GM06990 (cell line): ENCODE results near the gene DGKB.
"Not testable (repeated sequence)": the region's sequence is repeated elsewhere in the genome, so short reads cannot be mapped to it uniquely, and the experiment has no call there.

Experiments used
- DNase-seq: peaks from one replicate; pipeline ENCODE4 v3.0.0-alpha.2; 2011; ENCODE audit not compliant: insufficient read length; ENCODE audit errors: extremely low read depth
- H3K27me3 ChIP-seq: replicated peaks from 2 replicates; pipeline ENCODE4 v1.6.0; 2011; ENCODE audit warnings: low read length; ENCODE audit not compliant: control insufficient read depth, insufficient read depth
- H3K36me3 ChIP-seq: 2 replicates; pipeline ENCODE4 v1.5.1; 2011; ENCODE audit warnings: low read length; ENCODE audit not compliant: control insufficient read depth, insufficient read depth
- H3K4me3 ChIP-seq: replicated peaks from 2 replicates; pipeline ENCODE4 v1.5.1; 2011; ENCODE audit warnings: low read depth, mild to moderate bottlenecking, control low read depth, low read length
- TF ChIP-seq, protein P1 (sequence below): IDR thresholded peaks from 2 replicates; pipeline ENCODE4 v1.5.1; 2011; ENCODE audit warnings: low read length, control low read depth, mild to moderate bottlenecking, inconsistent platforms; ENCODE audit not compliant: insufficient read depth, poor library complexity, severe bottlenecking

The DGKB gene

DNA sequence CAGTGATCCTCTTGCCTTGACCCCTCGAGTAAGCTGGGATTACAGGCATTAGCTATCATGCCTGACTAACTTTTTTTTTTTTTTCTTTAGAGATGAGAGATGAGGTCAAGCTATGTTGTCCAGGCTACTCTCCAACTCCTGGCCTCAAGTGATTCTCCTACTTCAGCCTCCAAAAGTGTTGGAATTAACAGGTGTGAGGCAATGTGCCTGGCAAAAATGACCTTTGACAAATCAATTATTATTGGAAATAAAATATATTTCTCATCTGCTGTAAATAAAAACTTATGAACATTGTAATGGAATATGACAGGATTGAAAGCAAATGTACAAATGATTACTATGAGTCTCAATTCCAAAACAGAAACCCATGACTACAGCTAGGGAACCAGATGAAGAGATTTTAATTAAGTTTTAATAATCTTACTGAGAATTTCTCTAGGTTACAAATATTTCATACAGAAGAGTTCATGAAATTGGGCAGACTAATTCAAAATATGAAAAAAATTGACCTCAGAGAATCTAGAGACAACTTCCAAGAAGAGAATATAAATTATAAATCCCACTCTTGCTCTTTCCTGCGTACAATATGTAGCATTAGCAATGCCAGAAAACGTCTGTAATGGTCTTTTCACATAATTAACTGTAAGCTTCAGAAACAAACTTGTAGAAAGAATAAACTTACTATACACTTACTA is 414.7 kb downstream of the DGKB start:
- TF ChIP-seq, protein P1, sequence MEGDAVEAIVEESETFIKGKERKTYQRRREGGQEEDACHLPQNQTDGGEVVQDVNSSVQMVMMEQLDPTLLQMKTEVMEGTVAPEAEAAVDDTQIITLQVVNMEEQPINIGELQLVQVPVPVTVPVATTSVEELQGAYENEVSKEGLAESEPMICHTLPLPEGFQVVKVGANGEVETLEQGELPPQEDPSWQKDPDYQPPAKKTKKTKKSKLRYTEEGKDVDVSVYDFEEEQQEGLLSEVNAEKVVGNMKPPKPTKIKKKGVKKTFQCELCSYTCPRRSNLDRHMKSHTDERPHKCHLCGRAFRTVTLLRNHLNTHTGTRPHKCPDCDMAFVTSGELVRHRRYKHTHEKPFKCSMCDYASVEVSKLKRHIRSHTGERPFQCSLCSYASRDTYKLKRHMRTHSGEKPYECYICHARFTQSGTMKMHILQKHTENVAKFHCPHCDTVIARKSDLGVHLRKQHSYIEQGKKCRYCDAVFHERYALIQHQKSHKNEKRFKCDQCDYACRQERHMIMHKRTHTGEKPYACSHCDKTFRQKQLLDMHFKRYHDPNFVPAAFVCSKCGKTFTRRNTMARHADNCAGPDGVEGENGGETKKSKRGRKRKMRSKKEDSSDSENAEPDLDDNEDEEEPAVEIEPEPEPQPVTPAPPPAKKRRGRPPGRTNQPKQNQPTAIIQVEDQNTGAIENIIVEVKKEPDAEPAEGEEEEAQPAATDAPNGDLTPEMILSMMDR, result no peak
- Histone ChIP-seq H3K4me3 (no peak overlapping the region), H3K36me3 (no peaks in the 10 kb centered on the region), H3K27me3 (no peaks in the 10 kb centered on the region)
- DNase-seq, result no peak

DNA sequence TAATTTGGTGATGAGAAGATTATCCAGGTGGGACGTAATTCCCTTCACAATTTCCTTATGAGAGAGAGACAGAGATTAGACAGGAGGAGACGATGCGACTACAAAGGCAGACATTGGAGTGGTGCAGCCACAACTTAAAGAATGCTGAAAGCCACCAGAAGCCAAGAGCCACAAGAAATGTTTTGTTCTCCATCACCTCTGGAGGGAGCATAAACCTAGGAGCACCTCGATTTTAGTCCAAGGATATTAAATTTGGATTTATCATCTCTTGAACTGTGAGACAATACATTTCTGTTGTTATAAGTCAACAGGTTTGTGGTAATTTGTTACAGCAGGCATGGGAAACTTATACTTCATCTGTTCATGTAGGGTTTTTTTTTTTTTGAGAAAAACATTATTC is 418.9 kb downstream of the DGKB start:
- Histone ChIP-seq H3K4me3 (no peak overlapping the region), H3K36me3 (no peaks in the 10 kb centered on the region), H3K27me3 (no peaks in the 10 kb centered on the region)
- TF ChIP-seq, protein P1, result no peak
- DNase-seq, result no peak

DNA sequence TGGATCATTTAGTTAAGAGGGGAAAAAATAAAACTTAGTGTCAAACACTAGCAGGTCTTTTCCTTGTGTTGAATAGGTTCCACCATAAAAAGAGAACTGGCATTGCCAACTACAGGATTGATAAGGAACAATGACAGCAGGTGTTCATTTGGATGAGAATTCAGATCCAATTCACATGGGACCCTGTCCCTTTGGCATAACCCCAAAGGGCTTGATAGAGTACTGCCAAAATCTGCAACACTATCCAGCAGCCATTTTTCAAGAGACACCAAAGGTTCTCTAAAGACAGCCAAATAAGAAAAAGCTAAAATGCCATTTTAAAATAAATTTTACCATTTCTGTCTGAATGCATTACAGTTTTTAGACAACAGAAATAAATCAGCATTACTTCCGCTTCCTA is 422.3 kb downstream of the DGKB start:
- no peaks in the 10 kb centered on the region for H3K27me3 ChIP-seq
- TF ChIP-seq, protein P1, result no peak
- no peak for DNase-seq
- no peak overlapping the region for H3K4me3 ChIP-seq
- H3K36me3 ChIP-seq, result no peaks in the 10 kb centered on the region

DNA sequence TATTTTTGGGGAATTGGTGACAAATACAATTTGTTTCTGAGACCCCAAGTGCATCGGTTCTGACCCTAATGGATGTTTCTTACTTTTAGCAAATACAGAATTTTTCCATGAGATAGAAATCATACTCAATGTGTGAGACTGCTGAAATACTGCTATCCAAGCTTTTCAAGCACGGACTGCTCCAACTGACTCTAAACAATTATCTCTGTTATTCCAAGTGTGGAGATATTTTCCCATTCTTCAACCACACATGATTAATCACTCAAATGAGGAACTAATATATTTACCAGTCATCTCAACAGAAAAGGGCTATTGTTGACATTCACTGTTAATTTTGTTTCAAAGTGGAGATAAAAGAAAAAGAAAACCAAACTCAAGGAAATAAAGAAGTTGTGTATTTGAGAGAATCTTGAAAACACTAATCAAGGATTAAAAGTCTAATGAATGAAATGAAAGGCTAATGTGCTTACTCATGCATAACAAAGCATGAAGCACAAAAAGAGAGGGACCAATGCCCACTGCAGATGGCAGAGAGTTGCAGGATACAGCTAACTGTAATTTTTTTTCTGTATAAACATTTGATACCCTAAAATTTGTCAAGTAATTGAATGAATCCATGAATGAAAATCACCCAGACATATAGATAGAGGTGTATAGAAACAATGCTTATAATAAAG is 423.6 kb downstream of the DGKB start:
- Histone ChIP-seq H3K4me3 (no peak overlapping the region), H3K36me3 (no peaks in the 10 kb centered on the region), H3K27me3 (no peaks in the 10 kb centered on the region)
- DNase-seq, result no peak
- TF ChIP-seq, protein P1, result no peak

DNA sequence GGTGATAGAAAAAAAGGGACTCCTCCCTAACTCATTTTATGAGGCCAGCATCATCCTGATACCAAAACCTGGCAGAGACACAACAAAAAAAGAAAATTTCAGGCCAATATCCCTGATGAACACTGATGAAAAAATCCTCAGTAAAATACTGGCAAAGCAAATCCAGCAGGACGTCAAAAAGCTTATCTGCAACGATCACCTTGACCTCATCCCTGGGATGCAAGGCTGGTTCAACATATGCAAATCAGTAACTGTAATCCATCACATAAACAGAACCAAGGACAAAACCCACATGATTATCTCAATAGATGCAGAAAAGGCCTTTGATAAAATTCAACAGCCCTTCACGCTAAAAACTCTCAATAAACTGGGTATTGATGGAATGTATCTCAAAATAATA is 440.8 kb downstream of the DGKB start:
- not testable (repeated sequence) for H3K4me3 ChIP-seq, H3K27me3 ChIP-seq, H3K36me3 ChIP-seq, DNase-seq

DNA sequence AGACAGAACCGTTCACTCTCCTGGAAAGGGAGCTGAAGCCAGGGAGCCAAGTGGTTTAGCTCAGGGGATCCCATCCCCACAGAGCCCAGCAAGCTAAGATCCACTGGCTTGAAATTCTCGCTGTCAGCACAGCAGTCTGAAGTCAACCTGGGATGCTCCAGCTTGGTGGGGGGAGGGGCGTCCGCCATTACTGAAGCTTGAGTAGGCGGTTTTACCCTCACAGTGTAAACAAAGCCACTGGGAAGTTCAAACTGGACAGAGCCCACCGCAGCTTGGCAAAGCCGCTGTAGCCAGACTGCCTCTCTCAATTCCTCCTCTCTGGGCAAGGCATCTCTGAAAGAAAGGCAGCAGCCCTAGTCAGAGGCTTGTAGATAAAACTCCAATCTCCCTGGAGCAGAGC is 443.7 kb downstream of the DGKB start:
- not testable (repeated sequence) for DNase-seq, H3K4me3 ChIP-seq, H3K36me3 ChIP-seq, H3K27me3 ChIP-seq
